ENCODE results near the gene PLEKHM2. TPM values are rescaled to one million over a fixed set of nuclear protein-coding genes. Genes with fewer than 3 reads are reported as not detected.
A peak's percentile ranks its signal among the peaks of the same experiment; 100 is the strongest.

PLEKHM2 gene
- total RNA-seq, 1 donor from 2014 or later: 52.1 TPM

GRCh38 chr1:15700508-15700907, 16.4 kb downstream of the PLEKHM2 start:
- no peak for DNase-seq (ENCODE audit: low read depth)
- TF ChIP-seq, protein P1, sequence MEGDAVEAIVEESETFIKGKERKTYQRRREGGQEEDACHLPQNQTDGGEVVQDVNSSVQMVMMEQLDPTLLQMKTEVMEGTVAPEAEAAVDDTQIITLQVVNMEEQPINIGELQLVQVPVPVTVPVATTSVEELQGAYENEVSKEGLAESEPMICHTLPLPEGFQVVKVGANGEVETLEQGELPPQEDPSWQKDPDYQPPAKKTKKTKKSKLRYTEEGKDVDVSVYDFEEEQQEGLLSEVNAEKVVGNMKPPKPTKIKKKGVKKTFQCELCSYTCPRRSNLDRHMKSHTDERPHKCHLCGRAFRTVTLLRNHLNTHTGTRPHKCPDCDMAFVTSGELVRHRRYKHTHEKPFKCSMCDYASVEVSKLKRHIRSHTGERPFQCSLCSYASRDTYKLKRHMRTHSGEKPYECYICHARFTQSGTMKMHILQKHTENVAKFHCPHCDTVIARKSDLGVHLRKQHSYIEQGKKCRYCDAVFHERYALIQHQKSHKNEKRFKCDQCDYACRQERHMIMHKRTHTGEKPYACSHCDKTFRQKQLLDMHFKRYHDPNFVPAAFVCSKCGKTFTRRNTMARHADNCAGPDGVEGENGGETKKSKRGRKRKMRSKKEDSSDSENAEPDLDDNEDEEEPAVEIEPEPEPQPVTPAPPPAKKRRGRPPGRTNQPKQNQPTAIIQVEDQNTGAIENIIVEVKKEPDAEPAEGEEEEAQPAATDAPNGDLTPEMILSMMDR (IDR thresholded peaks at IDR 0.05; ENCODE audit: insufficient read depth, low read length, poor library complexity, severe bottlenecking): no peak
- Histone ChIP-seq H3K27me3 (ENCODE audit: control insufficient read depth, insufficient read depth, low read length) (no peaks in the 10 kb centered on the region), H3K36me3 (ENCODE audit: control insufficient read depth, insufficient read depth, low read length) (no peaks in the 10 kb centered on the region), H3K4me3 (ENCODE audit: low read depth, low read length) (no peak overlapping the region)

DNA sequence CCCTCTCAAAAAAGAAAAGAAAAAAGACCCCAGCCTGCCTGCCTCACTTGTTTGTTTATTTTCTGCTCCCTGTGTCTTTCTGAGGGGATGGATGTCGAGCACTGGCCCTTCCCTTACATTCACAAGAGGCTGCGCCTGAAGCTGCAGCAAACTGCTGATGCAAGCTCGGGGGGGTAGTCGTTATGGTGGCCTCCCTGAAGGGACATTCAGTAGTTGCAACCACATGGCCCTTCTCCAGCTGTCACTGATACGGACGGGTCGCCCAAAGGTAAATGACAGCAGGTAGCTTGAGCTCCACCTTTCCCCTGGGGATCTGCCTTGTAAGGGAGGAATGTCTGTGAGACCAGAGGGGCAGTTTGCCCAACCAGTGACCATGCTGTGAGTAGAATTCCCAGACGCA, 17.7 kb downstream of the PLEKHM2 start:
- no peak for DNase-seq (ENCODE audit: low read depth)
- H3K27me3 ChIP-seq (ENCODE audit: control insufficient read depth, insufficient read depth, low read length): no peaks in the 10 kb centered on the region
- H3K36me3 ChIP-seq (ENCODE audit: control insufficient read depth, insufficient read depth, low read length): no peaks in the 10 kb centered on the region
- TF ChIP-seq, protein P1 (IDR thresholded peaks at IDR 0.05; ENCODE audit: insufficient read depth, low read length, poor library complexity, severe bottlenecking): no peak
- no peak overlapping the region for H3K4me3 ChIP-seq (ENCODE audit: low read depth, low read length)

- TF ChIP-seq, protein P1 (IDR thresholded peaks at IDR 0.05; ENCODE audit: insufficient read depth, low read length, poor library complexity, severe bottlenecking): peak; percentile 35
- DNase-seq (ENCODE audit: low read depth): no peak
- no peak overlapping the region for H3K4me3 ChIP-seq (ENCODE audit: low read depth, low read length)
Measured at GRCh38 chr1:15702722-15703550, 18.8 kb downstream of the PLEKHM2 start.

DNA sequence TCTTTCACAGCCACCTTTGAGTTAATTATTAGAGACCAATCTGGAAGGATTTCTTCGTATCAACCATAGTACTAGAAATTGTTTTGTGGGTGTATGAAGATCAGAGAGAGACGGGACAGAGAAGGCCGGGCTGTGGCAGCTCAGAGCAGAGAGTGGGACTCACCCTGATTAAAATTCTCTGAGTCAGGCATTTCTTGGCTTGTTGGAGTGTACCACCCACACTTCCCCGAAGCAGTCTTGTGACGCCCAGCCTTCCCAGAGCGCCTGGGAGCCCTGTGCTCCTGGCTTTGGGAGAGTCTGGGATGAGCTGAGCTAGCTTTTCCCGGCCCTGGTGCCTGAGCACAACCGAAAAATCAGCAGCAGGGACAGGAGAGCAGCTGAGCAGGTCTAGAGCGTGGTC, 19.4 kb downstream of the PLEKHM2 start:
- no peaks in the 10 kb centered on the region for H3K27me3 ChIP-seq (ENCODE audit: control insufficient read depth, insufficient read depth, low read length)
- DNase-seq (ENCODE audit: low read depth): peak; percentile 76
- H3K36me3 ChIP-seq (ENCODE audit: control insufficient read depth, insufficient read depth, low read length): no peaks in the 10 kb centered on the region
- TF ChIP-seq, protein P1 (IDR thresholded peaks at IDR 0.05; ENCODE audit: insufficient read depth, low read length, poor library complexity, severe bottlenecking): no peak
- H3K4me3 ChIP-seq (ENCODE audit: low read depth, low read length): no peak overlapping the region

More at GRCh38 chr1:15702722-15703550, 18.8 kb downstream of the PLEKHM2 start:
- Histone ChIP-seq H3K36me3 (ENCODE audit: control insufficient read depth, insufficient read depth, low read length) (no peaks in the 10 kb centered on the region), H3K27me3 (ENCODE audit: control insufficient read depth, insufficient read depth, low read length) (no peaks in the 10 kb centered on the region)

- TF ChIP-seq, protein P1 (IDR thresholded peaks at IDR 0.05; ENCODE audit: insufficient read depth, low read length, poor library complexity, severe bottlenecking): no peak
- no peak for DNase-seq (ENCODE audit: low read depth)
- Histone ChIP-seq H3K4me3 (ENCODE audit: low read depth, low read length) (no peak overlapping the region), H3K27me3 (ENCODE audit: control insufficient read depth, insufficient read depth, low read length) (no peaks in the 10 kb centered on the region), H3K36me3 (ENCODE audit: control insufficient read depth, insufficient read depth, low read length) (no peaks in the 10 kb centered on the region)
Measured at GRCh38 chr1:15704526-15705183, 20.5 kb downstream of the PLEKHM2 start.
